Activated T-cell treated with anti-CD3 and anti-CD28 coated beads, Interleukin-2, amount 50 U/mL, for 4 hours (primary cell): Measurements from ENCODE around the gene HDAC9. TPM values are rescaled to one million over a fixed set of nuclear protein-coding genes. Genes with fewer than 3 reads are reported as not detected.

Source experiments
- ATAC-seq, 2 donors: fragments of 200-7000 bp; cut with Tn5 transposase; one replicate each; pipeline ENCODE4 v1.10.0; 2021
- DNase-seq: peaks from one replicate; pipeline ENCODE4 v3.0.0-alpha.2; 2020
- H3K27me3 Mint-ChIP-seq: one replicate; pipeline ENCODE4 v1.8.0; 2021; ENCODE audit warnings: low read depth, mixed read lengths
- H3K36me3 Mint-ChIP-seq: one replicate; pipeline ENCODE4 v1.8.0; 2022; ENCODE audit warnings: mixed read lengths; ENCODE audit not compliant: insufficient read depth
- H3K4me1 Mint-ChIP-seq: one replicate; pipeline ENCODE4 v1.8.0; 2021; ENCODE audit warnings: low read depth, mixed read lengths
- H3K4me3 Mint-ChIP-seq: one replicate; pipeline ENCODE4 v1.8.0; 2021; ENCODE audit warnings: mild to moderate bottlenecking, moderate library complexity, mixed read lengths
- H3K9me3 Mint-ChIP-seq: one replicate; pipeline ENCODE4 v1.8.0; 2021; ENCODE audit warnings: mixed read lengths
- total RNA-seq, 3 donors: library from RNA; stranded (reverse); gene quantifications; one replicate each; pipeline ENCODE4 v1.2.1, GENCODE V29; 2021

HDAC9 gene
- total RNA-seq, 3 donors from 2014 or later, result 0.40 to 3.0 (median 0.74) TPM

- H3K27me3 Mint-ChIP-seq, result no peaks in the 10 kb centered on the region
- no peaks in the 10 kb centered on the region for H3K9me3 Mint-ChIP-seq
- no peaks in the 10 kb centered on the region for H3K36me3 Mint-ChIP-seq
- no peak overlapping the region for H3K4me3 Mint-ChIP-seq
- no peaks in the 10 kb centered on the region for H3K4me1 Mint-ChIP-seq
- ATAC-seq, result no peak
- DNase-seq, result no peak
Measured at GRCh38 chr7:18771834-18772566, 276.5 kb downstream of the HDAC9 start.

GRCh38 chr7:18772567-18772965, 277.0 kb downstream of the HDAC9 start:
- H3K27me3 Mint-ChIP-seq, result no peaks in the 10 kb centered on the region

GRCh38 chr7:18777314-18777713, 281.8 kb downstream of the HDAC9 start:
- Mint-ChIP-seq H3K36me3 (no peaks in the 10 kb centered on the region), H3K27me3 (no peaks in the 10 kb centered on the region)
- no peak for DNase-seq

More at GRCh38 chr7:18772567-18772965, 277.0 kb downstream of the HDAC9 start:
- DNase-seq (no peak), ATAC-seq (no peak)
- Mint-ChIP-seq H3K4me3 (no peak overlapping the region), H3K4me1 (no peaks in the 10 kb centered on the region), H3K9me3 (no peaks in the 10 kb centered on the region), H3K36me3 (no peaks in the 10 kb centered on the region)

GRCh38 chr7:18778594-18778993, 283.0 kb downstream of the HDAC9 start:
- Mint-ChIP-seq H3K36me3 (no peaks in the 10 kb centered on the region), H3K4me1 (no peaks in the 10 kb centered on the region), H3K4me3 (no peak overlapping the region), H3K9me3 (no peaks in the 10 kb centered on the region), H3K27me3 (no peaks in the 10 kb centered on the region)
- ATAC-seq (no peak), DNase-seq (no peak)

More at GRCh38 chr7:18777314-18777713, 281.8 kb downstream of the HDAC9 start:
- ATAC-seq, result no peak
- Mint-ChIP-seq H3K9me3 (no peaks in the 10 kb centered on the region), H3K4me3 (no peak overlapping the region), H3K4me1 (no peaks in the 10 kb centered on the region)

- no peak for DNase-seq
- H3K27me3 Mint-ChIP-seq, result no peaks in the 10 kb centered on the region
Measured at GRCh38 chr7:18780266-18780665, 284.7 kb downstream of the HDAC9 start.

GRCh38 chr7:18780938-18781337, 285.4 kb downstream of the HDAC9 start:
- no peaks in the 10 kb centered on the region for H3K9me3 Mint-ChIP-seq
- H3K27me3 Mint-ChIP-seq, result no peaks in the 10 kb centered on the region
- no peaks in the 10 kb centered on the region for H3K4me1 Mint-ChIP-seq
- no peak for DNase-seq
- H3K4me3 Mint-ChIP-seq, result no peak overlapping the region
- no peak for ATAC-seq
- no peaks in the 10 kb centered on the region for H3K36me3 Mint-ChIP-seq

More at GRCh38 chr7:18780266-18780665, 284.7 kb downstream of the HDAC9 start:
- no peak for ATAC-seq
- no peaks in the 10 kb centered on the region for H3K4me1 Mint-ChIP-seq
- H3K9me3 Mint-ChIP-seq, result no peaks in the 10 kb centered on the region
- H3K4me3 Mint-ChIP-seq, result no peak overlapping the region
- no peaks in the 10 kb centered on the region for H3K36me3 Mint-ChIP-seq

- Mint-ChIP-seq H3K27me3 (no peaks in the 10 kb centered on the region), H3K4me1 (no peaks in the 10 kb centered on the region), H3K4me3 (no peak overlapping the region), H3K36me3 (no peaks in the 10 kb centered on the region), H3K9me3 (peaks cover 8% of the 10 kb centered on the region)
- DNase-seq (no peak), ATAC-seq (no peak)
Measured at GRCh38 chr7:18786196-18786727, 290.7 kb downstream of the HDAC9 start.

- H3K36me3 Mint-ChIP-seq, result no peaks in the 10 kb centered on the region
Measured at GRCh38 chr7:18786796-18787195, 291.2 kb downstream of the HDAC9 start.

GRCh38 chr7:18788026-18788425, 292.5 kb downstream of the HDAC9 start:
- Mint-ChIP-seq H3K27me3 (no peaks in the 10 kb centered on the region), H3K4me3 (no peak overlapping the region), H3K9me3 (peaks cover 11% of the 10 kb centered on the region), H3K36me3 (no peaks in the 10 kb centered on the region), H3K4me1 (no peaks in the 10 kb centered on the region)
- ATAC-seq (no peak), DNase-seq (no peak)

More at GRCh38 chr7:18786796-18787195, 291.2 kb downstream of the HDAC9 start:
- Mint-ChIP-seq H3K4me3 (no peak overlapping the region), H3K4me1 (no peaks in the 10 kb centered on the region), H3K27me3 (no peaks in the 10 kb centered on the region), H3K9me3 (peaks cover 8% of the 10 kb centered on the region)
- no peak for DNase-seq
- no peak for ATAC-seq

GRCh38 chr7:18792871-18793595, 297.5 kb downstream of the HDAC9 start:
- no peaks in the 10 kb centered on the region for H3K4me1 Mint-ChIP-seq
- no peaks in the 10 kb centered on the region for H3K36me3 Mint-ChIP-seq
- H3K27me3 Mint-ChIP-seq, result no peaks in the 10 kb centered on the region
- DNase-seq (no peak), ATAC-seq (no peak)
- no peak overlapping the region for H3K4me3 Mint-ChIP-seq
- peaks cover 8% of the 10 kb centered on the region for H3K9me3 Mint-ChIP-seq

- no peak for ATAC-seq
- no peaks in the 10 kb centered on the region for H3K27me3 Mint-ChIP-seq
- H3K4me3 Mint-ChIP-seq, result no peak overlapping the region
- H3K36me3 Mint-ChIP-seq, result no peaks in the 10 kb centered on the region
- no peaks in the 10 kb centered on the region for H3K4me1 Mint-ChIP-seq
- no peak for DNase-seq
- peaks cover 8% of the 10 kb centered on the region for H3K9me3 Mint-ChIP-seq
Measured at GRCh38 chr7:18796216-18796615, 300.7 kb downstream of the HDAC9 start.

- Mint-ChIP-seq H3K4me3 (no peak overlapping the region), H3K9me3 (peaks cover 3% of the 10 kb centered on the region), H3K27me3 (no peaks in the 10 kb centered on the region), H3K4me1 (no peaks in the 10 kb centered on the region), H3K36me3 (no peaks in the 10 kb centered on the region)
- DNase-seq (no peak), ATAC-seq (no peak)
Measured at GRCh38 chr7:18798088-18798906, 302.7 kb downstream of the HDAC9 start.

- no peaks in the 10 kb centered on the region for H3K27me3 Mint-ChIP-seq
- ATAC-seq (no peak), DNase-seq (no peak)
- no peaks in the 10 kb centered on the region for H3K9me3 Mint-ChIP-seq
- no peak overlapping the region for H3K4me3 Mint-ChIP-seq
- no peaks in the 10 kb centered on the region for H3K4me1 Mint-ChIP-seq
- no peaks in the 10 kb centered on the region for H3K36me3 Mint-ChIP-seq
Measured at GRCh38 chr7:18799899-18800298, 304.4 kb downstream of the HDAC9 start.

GRCh38 chr7:18803923-18804322, 308.4 kb downstream of the HDAC9 start:
- peaks cover 5% of the 10 kb centered on the region for H3K9me3 Mint-ChIP-seq
- no peaks in the 10 kb centered on the region for H3K36me3 Mint-ChIP-seq
- H3K27me3 Mint-ChIP-seq, result no peaks in the 10 kb centered on the region
- no peak overlapping the region for H3K4me3 Mint-ChIP-seq
- DNase-seq (no peak), ATAC-seq (no peak)
- no peaks in the 10 kb centered on the region for H3K4me1 Mint-ChIP-seq
